C4-2B (cell line): ENCODE data around the gene SPSB1.

ENCODE experiments used
- ZFX ChIP-seq: fragments of 450-650 bp; IDR thresholded peaks from 2 replicates; pipeline ENCODE4 v1.6.1; 2017
- TF ChIP-seq, protein P1 (sequence below): fragments of 450-650 bp; conservative IDR thresholded peaks from 2 replicates; pipeline ENCODE4 v1.5.1; 2017; ENCODE audit warnings: mild to moderate bottlenecking

DNA sequence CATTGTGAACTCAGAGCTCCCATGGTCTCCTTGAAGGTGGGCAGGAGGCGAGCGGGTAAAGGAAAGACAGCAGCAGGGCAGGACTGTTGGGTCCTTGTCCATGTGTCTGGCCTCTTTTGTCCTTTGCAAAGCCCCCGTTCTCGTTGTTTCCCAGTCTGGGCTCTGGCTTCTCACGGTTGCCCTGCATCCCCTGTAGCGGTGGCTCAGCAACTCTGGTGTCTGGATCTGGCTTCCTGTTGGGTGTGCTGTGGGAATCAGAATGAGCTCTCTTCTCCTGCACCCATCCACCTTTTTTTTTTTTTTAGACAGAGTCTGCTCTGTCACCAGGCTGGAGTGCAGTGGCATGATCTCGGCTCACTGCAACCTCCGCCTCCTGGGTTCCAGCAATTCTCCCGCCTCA is 47.0 kb upstream of the SPSB1 start:
- TF ChIP-seq, protein P1, sequence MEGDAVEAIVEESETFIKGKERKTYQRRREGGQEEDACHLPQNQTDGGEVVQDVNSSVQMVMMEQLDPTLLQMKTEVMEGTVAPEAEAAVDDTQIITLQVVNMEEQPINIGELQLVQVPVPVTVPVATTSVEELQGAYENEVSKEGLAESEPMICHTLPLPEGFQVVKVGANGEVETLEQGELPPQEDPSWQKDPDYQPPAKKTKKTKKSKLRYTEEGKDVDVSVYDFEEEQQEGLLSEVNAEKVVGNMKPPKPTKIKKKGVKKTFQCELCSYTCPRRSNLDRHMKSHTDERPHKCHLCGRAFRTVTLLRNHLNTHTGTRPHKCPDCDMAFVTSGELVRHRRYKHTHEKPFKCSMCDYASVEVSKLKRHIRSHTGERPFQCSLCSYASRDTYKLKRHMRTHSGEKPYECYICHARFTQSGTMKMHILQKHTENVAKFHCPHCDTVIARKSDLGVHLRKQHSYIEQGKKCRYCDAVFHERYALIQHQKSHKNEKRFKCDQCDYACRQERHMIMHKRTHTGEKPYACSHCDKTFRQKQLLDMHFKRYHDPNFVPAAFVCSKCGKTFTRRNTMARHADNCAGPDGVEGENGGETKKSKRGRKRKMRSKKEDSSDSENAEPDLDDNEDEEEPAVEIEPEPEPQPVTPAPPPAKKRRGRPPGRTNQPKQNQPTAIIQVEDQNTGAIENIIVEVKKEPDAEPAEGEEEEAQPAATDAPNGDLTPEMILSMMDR, result no peak
- TF ChIP-seq ZFX, result no peak
